ENCODE results near the gene ARHGAP15.

The ARHGAP15 gene

GRCh38 chr2:143702931-143703330 is 573.7 kb downstream of the ARHGAP15 start:
- FAIRE-seq, result no peak

- FAIRE-seq, result no peak
Observed at GRCh38 chr2:143704451-143705106, 575.4 kb downstream of the ARHGAP15 start.

GRCh38 chr2:143705108-143705707 is 576.0 kb downstream of the ARHGAP15 start:
- no peak for FAIRE-seq

- no peak for FAIRE-seq
Observed at GRCh38 chr2:143706354-143706753, 577.1 kb downstream of the ARHGAP15 start.

- no peak for FAIRE-seq
Observed at GRCh38 chr2:143708682-143709081, 579.5 kb downstream of the ARHGAP15 start.

GRCh38 chr2:143710196-143710595 is 581.0 kb downstream of the ARHGAP15 start:
- no peak for FAIRE-seq

- no peak for FAIRE-seq
Observed at GRCh38 chr2:143710879-143711278, 581.7 kb downstream of the ARHGAP15 start.

GRCh38 chr2:143716522-143716921 is 587.3 kb downstream of the ARHGAP15 start:
- FAIRE-seq, result no peak

- FAIRE-seq, result no peak
Observed at GRCh38 chr2:143717053-143717452, 587.8 kb downstream of the ARHGAP15 start.

GRCh38 chr2:143717536-143718168 is 588.4 kb downstream of the ARHGAP15 start:
- no peak for FAIRE-seq

GRCh38 chr2:143718745-143719144 is 589.5 kb downstream of the ARHGAP15 start:
- no peak for FAIRE-seq

- FAIRE-seq, result no peak
Observed at GRCh38 chr2:143719406-143719805, 590.2 kb downstream of the ARHGAP15 start.

- FAIRE-seq, result no peak
Observed at GRCh38 chr2:143720095-143720664, 591.0 kb downstream of the ARHGAP15 start.

- FAIRE-seq, result no peak
Observed at GRCh38 chr2:143725400-143725799, 596.2 kb downstream of the ARHGAP15 start.

- FAIRE-seq, result no peak
Observed at GRCh38 chr2:143726151-143726845, 597.1 kb downstream of the ARHGAP15 start.

GRCh38 chr2:143728498-143728897 is 599.3 kb downstream of the ARHGAP15 start:
- no peak for FAIRE-seq

GRCh38 chr2:143729296-143729814 is 600.1 kb downstream of the ARHGAP15 start:
- FAIRE-seq, result no peak

- no peak for FAIRE-seq
Observed at GRCh38 chr2:143730155-143730952, 601.1 kb downstream of the ARHGAP15 start.

GRCh38 chr2:143730953-143731260 is 601.7 kb downstream of the ARHGAP15 start:
- no peak for FAIRE-seq

GRCh38 chr2:143732076-143732475 is 602.9 kb downstream of the ARHGAP15 start:
- no peak for FAIRE-seq

GRCh38 chr2:143732871-143733270 is 603.7 kb downstream of the ARHGAP15 start:
- FAIRE-seq, result no peak

GRCh38 chr2:143734507-143734906 is 605.3 kb downstream of the ARHGAP15 start:
- FAIRE-seq, result no peak

Measured in G401.6 (cell line).